GM19463 (cell line): Measurements from ENCODE around the gene KCNJ18.
"Not testable (repeated sequence)": the region's sequence is repeated elsewhere in the genome, so short reads cannot be mapped to it uniquely, and the experiment has no call there.

Experiments
- ATAC-seq: cut with Tn5 transposase; IDR thresholded peaks from one replicate; pipeline ENCODE4 v1.9.1; 2021; ENCODE audit warnings: mild to moderate bottlenecking, moderate library complexity; ENCODE audit not compliant: unreplicated experiment

Gene KCNJ18

GRCh38 chr17:21691883-21692703, at the start of gene KCNJ18:
Gene KCNJ18, plus strand, starts transcription at chr17:21692523. Its CDS starts 10,264 bp downstream, at chr17:21702787.
- not testable (repeated sequence) for ATAC-seq

- ATAC-seq: not testable (repeated sequence)
Observed at GRCh38 chr17:21648125-21648524, 44.2 kb upstream of the KCNJ18 start.

- ATAC-seq: not testable (repeated sequence)
Observed at GRCh38 chr17:21650043-21650442, 42.3 kb upstream of the KCNJ18 start.

- ATAC-seq: not testable (repeated sequence)
Observed at GRCh38 chr17:21652049-21652448, 40.3 kb upstream of the KCNJ18 start.

- not testable (repeated sequence) for ATAC-seq
Observed at GRCh38 chr17:21653211-21653610, 39.1 kb upstream of the KCNJ18 start.

GRCh38 chr17:21656518-21657309, 35.6 kb upstream of the KCNJ18 start:
- not testable (repeated sequence) for ATAC-seq

GRCh38 chr17:21659635-21660034, 32.7 kb upstream of the KCNJ18 start:
- ATAC-seq: not testable (repeated sequence)

- not testable (repeated sequence) for ATAC-seq
Observed at GRCh38 chr17:21661455-21661854, 30.9 kb upstream of the KCNJ18 start.

- ATAC-seq: not testable (repeated sequence)
Observed at GRCh38 chr17:21663166-21663565, 29.2 kb upstream of the KCNJ18 start.

GRCh38 chr17:21663614-21664474, 28.5 kb upstream of the KCNJ18 start:
- ATAC-seq: not testable (repeated sequence)

GRCh38 chr17:21665171-21665570, 27.2 kb upstream of the KCNJ18 start:
- not testable (repeated sequence) for ATAC-seq

- not testable (repeated sequence) for ATAC-seq
Observed at GRCh38 chr17:21665935-21666493, 26.3 kb upstream of the KCNJ18 start.

- ATAC-seq: not testable (repeated sequence)
Observed at GRCh38 chr17:21666711-21667412, 25.5 kb upstream of the KCNJ18 start.

GRCh38 chr17:21667413-21668117, 24.8 kb upstream of the KCNJ18 start:
- not testable (repeated sequence) for ATAC-seq

- ATAC-seq: not testable (repeated sequence)
Observed at GRCh38 chr17:21668118-21668488, 24.2 kb upstream of the KCNJ18 start.

- not testable (repeated sequence) for ATAC-seq
Observed at GRCh38 chr17:21668746-21669508, 23.4 kb upstream of the KCNJ18 start.

GRCh38 chr17:21669616-21670360, 22.5 kb upstream of the KCNJ18 start:
- not testable (repeated sequence) for ATAC-seq
